Measurements from ENCODE around the gene KIAA1755. TPM values are rescaled to one million over a fixed set of nuclear protein-coding genes. Genes with fewer than 3 reads are reported as not detected.

The KIAA1755 gene
- total RNA-seq, 1 experiment from 2014 or later: 0.17 TPM

DNA sequence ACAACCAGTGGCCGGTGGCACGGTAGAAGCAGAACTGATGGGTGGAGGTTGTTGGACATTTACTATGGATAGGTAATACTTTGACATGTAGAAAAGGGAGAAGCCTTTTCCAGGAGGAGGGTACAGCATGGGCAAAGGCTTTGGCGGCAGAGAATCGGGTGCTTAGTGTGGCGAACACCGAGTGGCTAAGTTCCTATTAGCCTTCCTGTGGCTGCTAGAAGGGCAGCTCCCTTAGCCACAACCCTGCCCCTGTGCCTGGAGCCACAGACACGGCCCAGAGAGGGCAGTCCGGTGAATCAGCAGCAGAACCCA, 57.6 kb downstream of the KIAA1755 start:
- no peaks in the 10 kb centered on the region for H3K9me3 Mint-ChIP-seq
- Histone ChIP-seq H3K9me3 (ENCODE audit: control insufficient read depth, low read depth, low read length) (no peaks in the 10 kb centered on the region), H3K9ac (ENCODE audit: extremely low read depth, insufficient read length, low read length) (no peak overlapping the region), H3K14ac (ENCODE audit: insufficient read depth, low read length) (no peak overlapping the region), H3K18ac (ENCODE audit: insufficient read length, low read depth, low read length) (no peak overlapping the region), H3K79me1 (ENCODE audit: insufficient read depth, low read depth, low read length, poor library complexity, severe bottlenecking) (no peaks in the 10 kb centered on the region), H3K27ac (ENCODE audit: insufficient read length, low read depth, low read length) (no peak overlapping the region), H3K4ac (ENCODE audit: low read depth, low read length) (no peak overlapping the region), H4K91ac (ENCODE audit: insufficient read length, low read depth, low read length) (no peak overlapping the region), H2BK120ac (ENCODE audit: low read depth, low read length, poor library complexity, severe bottlenecking) (no peak overlapping the region), H2AFZ (ENCODE audit: low read length) (no peak overlapping the region), H2BK12ac (ENCODE audit: insufficient read length, low read depth, low read length) (no peak overlapping the region), H2BK5ac (ENCODE audit: insufficient read length, low read length) (no peak overlapping the region), H2BK15ac (ENCODE audit: low read depth, low read length) (no peak overlapping the region), H4K5ac (ENCODE audit: insufficient read length, low read depth, low read length) (no peak overlapping the region), H4K20me1 (ENCODE audit: control insufficient read depth, insufficient read depth, insufficient read length) (no peaks in the 10 kb centered on the region), H3K23ac (ENCODE audit: insufficient read length, low read depth, low read length) (no peak overlapping the region), H4K8ac (replicated peaks; ENCODE audit: insufficient read length, low read depth, low read length) (no peak overlapping the region), H3K79me2 (ENCODE audit: insufficient read depth, low read length) (no peaks in the 10 kb centered on the region), H3K27me3 (ENCODE audit: insufficient read depth, low read length) (no peaks in the 10 kb centered on the region), H2AK5ac (ENCODE audit: insufficient read length, low read length) (no peak overlapping the region), H3K56ac (ENCODE audit: insufficient read length, low read depth, low read length) (no peak overlapping the region), H3K23me2 (ENCODE audit: insufficient read length, low read depth, low read length, poor library complexity, severe bottlenecking) (no peaks in the 10 kb centered on the region), H3T11ph (ENCODE audit: low read length) (no peak overlapping the region), H3K4me1 (ENCODE audit: insufficient read depth, low read length) (no peaks in the 10 kb centered on the region), H2BK20ac (ENCODE audit: low read depth, low read length, poor library complexity, severe bottlenecking) (no peak overlapping the region), H3K4me2 (ENCODE audit: insufficient read depth, insufficient read length, low read length) (no peak overlapping the region)
- TF ChIP-seq, protein P1, sequence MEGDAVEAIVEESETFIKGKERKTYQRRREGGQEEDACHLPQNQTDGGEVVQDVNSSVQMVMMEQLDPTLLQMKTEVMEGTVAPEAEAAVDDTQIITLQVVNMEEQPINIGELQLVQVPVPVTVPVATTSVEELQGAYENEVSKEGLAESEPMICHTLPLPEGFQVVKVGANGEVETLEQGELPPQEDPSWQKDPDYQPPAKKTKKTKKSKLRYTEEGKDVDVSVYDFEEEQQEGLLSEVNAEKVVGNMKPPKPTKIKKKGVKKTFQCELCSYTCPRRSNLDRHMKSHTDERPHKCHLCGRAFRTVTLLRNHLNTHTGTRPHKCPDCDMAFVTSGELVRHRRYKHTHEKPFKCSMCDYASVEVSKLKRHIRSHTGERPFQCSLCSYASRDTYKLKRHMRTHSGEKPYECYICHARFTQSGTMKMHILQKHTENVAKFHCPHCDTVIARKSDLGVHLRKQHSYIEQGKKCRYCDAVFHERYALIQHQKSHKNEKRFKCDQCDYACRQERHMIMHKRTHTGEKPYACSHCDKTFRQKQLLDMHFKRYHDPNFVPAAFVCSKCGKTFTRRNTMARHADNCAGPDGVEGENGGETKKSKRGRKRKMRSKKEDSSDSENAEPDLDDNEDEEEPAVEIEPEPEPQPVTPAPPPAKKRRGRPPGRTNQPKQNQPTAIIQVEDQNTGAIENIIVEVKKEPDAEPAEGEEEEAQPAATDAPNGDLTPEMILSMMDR (conservative IDR thresholded peaks at IDR 0.05): no peak
- WGBS (ENCODE audit: extremely low coverage, insufficient read length, low lambda C conversion rate): no CpG with 5 or more reads among the region's 8 CpGs
- DNase-seq: no peak
- no peak overlapping the region for H3K4me3 Mint-ChIP-seq
- no peaks in the 10 kb centered on the region for H3K36me3 Mint-ChIP-seq (ENCODE audit: insufficient read depth in 1 of 3, low read depth in 3 of 3)
- H3K4me1 Mint-ChIP-seq: peaks cover 7 to 14% of the 10 kb centered on the region in 2 experiments; a peak in 3 of 4 replicates
- H3K27me3 Mint-ChIP-seq (ENCODE audit: low read depth): peaks cover 8% of the 10 kb centered on the region; the same call in 1 of the 2 replicates
- no peak overlapping the region for H3K27ac Mint-ChIP-seq

Measured in H9 (cell line).